ENCODE data around the gene GRPEL2. TPM values are rescaled to one million over a fixed set of nuclear protein-coding genes. Genes with fewer than 3 reads are reported as not detected.

The GRPEL2 gene
- total RNA-seq, 2 donors from 2014 or later, result 21.2 to 33.0 TPM

- no peak for DNase-seq
- H3K27me3 Mint-ChIP-seq, result peaks cover 29% of the 10 kb centered on the region
- no peak for ATAC-seq
- no peaks in the 10 kb centered on the region for H3K4me1 Mint-ChIP-seq
- peaks cover 4% of the 10 kb centered on the region for H3K36me3 Mint-ChIP-seq (ENCODE audit: low read depth)
- H3K27ac Mint-ChIP-seq, result no peak overlapping the region
- H3K4me3 Mint-ChIP-seq, result no peak overlapping the region
- no peaks in the 10 kb centered on the region for H3K9me3 ChIP-seq (ENCODE audit: control insufficient read depth, low read length, poor library complexity, severe bottlenecking)
Observed at GRCh38 chr5:149310488-149310887, 34.8 kb upstream of the GRPEL2 start.

GRCh38 chr5:149310947-149311658 lies 34.2 kb upstream of the GRPEL2 start:
- ATAC-seq (no peak), DNase-seq (no peak)
- Mint-ChIP-seq H3K27ac (no peak overlapping the region), H3K4me1 (no peaks in the 10 kb centered on the region), H3K27me3 (peaks cover 29% of the 10 kb centered on the region), H3K4me3 (no peak overlapping the region), H3K36me3 (ENCODE audit: low read depth) (peaks cover 2% of the 10 kb centered on the region)
- H3K9me3 ChIP-seq (ENCODE audit: control insufficient read depth, low read length, poor library complexity, severe bottlenecking), result no peaks in the 10 kb centered on the region

- H3K9me3 ChIP-seq (ENCODE audit: control insufficient read depth, low read length, poor library complexity, severe bottlenecking), result no peaks in the 10 kb centered on the region
- peaks cover 2% of the 10 kb centered on the region for H3K36me3 Mint-ChIP-seq (ENCODE audit: low read depth)
- H3K27ac Mint-ChIP-seq, result peak overlapping the region; percentile 24
- no peaks in the 10 kb centered on the region for H3K4me1 Mint-ChIP-seq
- peaks cover 29% of the 10 kb centered on the region for H3K27me3 Mint-ChIP-seq
- H3K4me3 Mint-ChIP-seq, result no peak overlapping the region
- DNase-seq, result no peak
- no peak for ATAC-seq
Observed at GRCh38 chr5:149313151-149313841, 32.0 kb upstream of the GRPEL2 start.

- Mint-ChIP-seq H3K36me3 (ENCODE audit: low read depth) (peaks cover 2% of the 10 kb centered on the region), H3K27me3 (peaks cover 26% of the 10 kb centered on the region), H3K4me3 (no peak overlapping the region), H3K4me1 (no peaks in the 10 kb centered on the region), H3K27ac (no peak overlapping the region)
- ATAC-seq (no peak), DNase-seq (no peak)
- no peaks in the 10 kb centered on the region for H3K9me3 ChIP-seq (ENCODE audit: control insufficient read depth, low read length, poor library complexity, severe bottlenecking)
Observed at GRCh38 chr5:149314571-149315111, 30.7 kb upstream of the GRPEL2 start.

- no peak overlapping the region for H3K27ac Mint-ChIP-seq
- no peak for ATAC-seq
- peaks cover 15% of the 10 kb centered on the region for H3K27me3 Mint-ChIP-seq
- no peak overlapping the region for H3K4me3 Mint-ChIP-seq
- no peaks in the 10 kb centered on the region for H3K9me3 ChIP-seq (ENCODE audit: control insufficient read depth, low read length, poor library complexity, severe bottlenecking)
- H3K36me3 Mint-ChIP-seq (ENCODE audit: low read depth), result peaks cover 2% of the 10 kb centered on the region
- DNase-seq, result no peak
- H3K4me1 Mint-ChIP-seq, result no peaks in the 10 kb centered on the region
Observed at GRCh38 chr5:149315753-149316152, 29.5 kb upstream of the GRPEL2 start.

GRCh38 chr5:149317281-149318048 lies 27.8 kb upstream of the GRPEL2 start:
- peaks cover 2% of the 10 kb centered on the region for H3K27me3 Mint-ChIP-seq
- peaks cover 2% of the 10 kb centered on the region for H3K36me3 Mint-ChIP-seq (ENCODE audit: low read depth)
- H3K4me3 Mint-ChIP-seq, result no peak overlapping the region
- DNase-seq (peak in 1 of 3 donors; percentile 18), ATAC-seq (peak; percentile 71)
- H3K4me1 Mint-ChIP-seq, result no peaks in the 10 kb centered on the region
- H3K27ac Mint-ChIP-seq, result no peak overlapping the region
- H3K9me3 ChIP-seq (ENCODE audit: control insufficient read depth, low read length, poor library complexity, severe bottlenecking), result no peaks in the 10 kb centered on the region

- DNase-seq, result no peak
- no peaks in the 10 kb centered on the region for H3K27me3 Mint-ChIP-seq
- no peaks in the 10 kb centered on the region for H3K4me1 Mint-ChIP-seq
- no peaks in the 10 kb centered on the region for H3K9me3 ChIP-seq (ENCODE audit: control insufficient read depth, low read length, poor library complexity, severe bottlenecking)
- H3K27ac Mint-ChIP-seq, result no peak overlapping the region
- ATAC-seq, result no peak
- no peaks in the 10 kb centered on the region for H3K36me3 Mint-ChIP-seq (ENCODE audit: low read depth)
- H3K4me3 Mint-ChIP-seq, result no peak overlapping the region
Observed at GRCh38 chr5:149319174-149319573, 26.1 kb upstream of the GRPEL2 start.

- no peak for DNase-seq
- no peak for ATAC-seq
- Mint-ChIP-seq H3K4me1 (no peaks in the 10 kb centered on the region), H3K27me3 (no peaks in the 10 kb centered on the region), H3K36me3 (ENCODE audit: low read depth) (no peaks in the 10 kb centered on the region), H3K4me3 (no peak overlapping the region), H3K27ac (no peak overlapping the region)
- H3K9me3 ChIP-seq (ENCODE audit: control insufficient read depth, low read length, poor library complexity, severe bottlenecking), result no peaks in the 10 kb centered on the region
Observed at GRCh38 chr5:149320791-149321330, 24.4 kb upstream of the GRPEL2 start.

GRCh38 chr5:149322518-149322917 lies 22.8 kb upstream of the GRPEL2 start:
- Mint-ChIP-seq H3K4me3 (no peak overlapping the region), H3K36me3 (ENCODE audit: low read depth) (no peaks in the 10 kb centered on the region), H3K27ac (no peak overlapping the region), H3K4me1 (peaks cover under 1% of the 10 kb centered on the region), H3K27me3 (no peaks in the 10 kb centered on the region)
- DNase-seq (no peak), ATAC-seq (no peak)
- no peaks in the 10 kb centered on the region for H3K9me3 ChIP-seq (ENCODE audit: control insufficient read depth, low read length, poor library complexity, severe bottlenecking)

GRCh38 chr5:149323210-149323609 lies 22.1 kb upstream of the GRPEL2 start:
- H3K9me3 ChIP-seq (ENCODE audit: control insufficient read depth, low read length, poor library complexity, severe bottlenecking), result no peaks in the 10 kb centered on the region
- H3K4me3 Mint-ChIP-seq, result no peak overlapping the region
- no peak for DNase-seq
- peaks cover 2% of the 10 kb centered on the region for H3K4me1 Mint-ChIP-seq
- H3K27ac Mint-ChIP-seq, result no peak overlapping the region
- H3K27me3 Mint-ChIP-seq, result no peaks in the 10 kb centered on the region
- no peaks in the 10 kb centered on the region for H3K36me3 Mint-ChIP-seq (ENCODE audit: low read depth)
- ATAC-seq, result no peak

- no peak overlapping the region for H3K27ac Mint-ChIP-seq
- no peak overlapping the region for H3K4me3 Mint-ChIP-seq
- ATAC-seq, result no peak
Observed at GRCh38 chr5:149323621-149324205, 21.6 kb upstream of the GRPEL2 start.

GRCh38 chr5:149324641-149325040 lies 20.7 kb upstream of the GRPEL2 start:
- no peaks in the 10 kb centered on the region for H3K36me3 Mint-ChIP-seq (ENCODE audit: low read depth)
- H3K4me1 Mint-ChIP-seq, result peaks cover 4% of the 10 kb centered on the region
- no peak overlapping the region for H3K4me3 Mint-ChIP-seq
- no peaks in the 10 kb centered on the region for H3K27me3 Mint-ChIP-seq
- no peak overlapping the region for H3K27ac Mint-ChIP-seq
- DNase-seq (no peak), ATAC-seq (no peak)
- no peaks in the 10 kb centered on the region for H3K9me3 ChIP-seq (ENCODE audit: control insufficient read depth, low read length, poor library complexity, severe bottlenecking)

More at GRCh38 chr5:149323621-149324205, 21.6 kb upstream of the GRPEL2 start:
- H3K9me3 ChIP-seq (ENCODE audit: control insufficient read depth, low read length, poor library complexity, severe bottlenecking), result no peaks in the 10 kb centered on the region
- H3K27me3 Mint-ChIP-seq, result no peaks in the 10 kb centered on the region
- peaks cover 2% of the 10 kb centered on the region for H3K4me1 Mint-ChIP-seq
- DNase-seq, result no peak
- no peaks in the 10 kb centered on the region for H3K36me3 Mint-ChIP-seq (ENCODE audit: low read depth)
